GM12872 (cell line): ENCODE measurements around the gene SH2D5.

ENCODE experiments used
- CTCF ChIP-seq: IDR thresholded peaks from 3 replicates; pipeline ENCODE4 v1.5.1; 2011; ENCODE audit warnings: low read depth, mild to moderate bottlenecking, low read length, moderate library complexity; ENCODE audit not compliant: insufficient read depth

SH2D5 gene

DNA sequence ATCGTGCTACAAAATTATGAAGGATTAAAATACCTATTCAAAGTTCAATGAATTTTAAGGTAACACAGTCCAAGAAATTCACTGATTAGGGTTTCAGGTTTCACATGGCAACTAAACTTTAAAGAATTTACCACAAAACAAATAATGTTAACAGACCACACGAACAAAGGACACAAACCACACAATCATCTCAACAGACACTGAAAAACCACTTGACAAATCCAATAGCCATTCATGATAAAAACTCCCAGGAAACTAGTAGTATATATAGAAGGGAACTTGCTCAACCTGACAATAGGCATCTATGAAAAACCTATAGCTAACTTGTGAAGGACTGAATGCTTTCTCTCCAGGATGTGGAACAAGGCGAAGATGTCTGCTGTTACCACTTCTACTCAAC, 21.1 kb upstream of the SH2D5 start:
- TF ChIP-seq CTCF: no peak

DNA sequence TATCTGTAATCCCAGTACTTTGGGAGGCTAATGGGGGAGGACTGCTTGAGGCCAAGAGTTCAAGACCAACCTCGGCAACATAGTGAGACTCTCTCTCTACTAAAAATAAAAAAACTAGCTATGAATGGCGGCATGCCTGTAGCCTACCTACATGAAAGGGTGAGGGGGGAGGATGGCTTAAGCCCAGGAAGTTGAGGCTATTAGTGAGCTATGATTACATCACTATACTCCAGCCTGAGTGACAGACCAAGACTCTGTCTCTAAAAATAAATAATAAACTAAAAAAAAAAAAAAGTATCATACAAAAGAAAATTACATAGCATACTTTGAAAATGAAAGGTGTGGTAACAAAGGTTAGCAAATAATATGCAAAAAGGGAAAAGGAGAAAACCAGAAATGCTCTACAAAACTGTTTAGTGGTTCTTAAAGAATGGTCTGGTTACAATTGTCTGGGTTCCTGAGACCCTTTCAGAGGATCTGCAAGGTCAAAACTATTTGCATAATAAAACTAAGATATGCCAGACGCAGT, 19.0 kb upstream of the SH2D5 start:
- no peak for TF ChIP-seq CTCF

- TF ChIP-seq CTCF: no peak
These were observed 10.2 kb upstream of the SH2D5 start for GRCh38 chr1:20742671-20743070.

- no peak for TF ChIP-seq CTCF
These were observed 8.3 kb upstream of the SH2D5 start for GRCh38 chr1:20740781-20741180.

DNA sequence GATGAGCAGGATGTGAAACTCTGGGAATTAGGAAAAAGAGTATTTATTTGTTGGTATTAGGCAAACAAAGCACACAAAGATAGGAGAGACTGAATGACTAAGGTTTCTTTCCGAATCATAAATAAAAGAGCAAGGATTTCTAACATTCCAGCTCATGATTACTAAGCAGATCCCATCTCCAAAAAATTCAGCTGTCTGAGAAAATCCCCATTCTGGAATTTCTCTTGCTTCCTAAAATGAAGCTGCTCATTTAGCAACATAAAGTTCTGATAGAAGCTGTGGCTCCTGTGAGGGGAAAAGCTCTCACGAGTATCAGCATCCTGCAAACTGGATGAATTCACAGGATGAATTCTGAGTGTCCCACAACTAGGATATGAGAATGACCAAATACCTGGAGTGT, 6.7 kb upstream of the SH2D5 start:
- no peak for TF ChIP-seq CTCF

- TF ChIP-seq CTCF: no peak
These were observed 3.1 kb upstream of the SH2D5 start for GRCh38 chr1:20735581-20736111.

- no peak for TF ChIP-seq CTCF
These were observed 965 bp upstream of the SH2D5 start for GRCh38 chr1:20733360-20733975.
